ENCODE results near the gene P2RY13. TPM values are rescaled to one million over a fixed set of nuclear protein-coding genes. Genes with fewer than 3 reads are reported as not detected.

P2RY13 gene
- total and polyA plus RNA-seq, 10 of the 15 experiments (the other 5 are each of a cell fraction or from before 2014, with no cell fraction given), result not detected

DNA sequence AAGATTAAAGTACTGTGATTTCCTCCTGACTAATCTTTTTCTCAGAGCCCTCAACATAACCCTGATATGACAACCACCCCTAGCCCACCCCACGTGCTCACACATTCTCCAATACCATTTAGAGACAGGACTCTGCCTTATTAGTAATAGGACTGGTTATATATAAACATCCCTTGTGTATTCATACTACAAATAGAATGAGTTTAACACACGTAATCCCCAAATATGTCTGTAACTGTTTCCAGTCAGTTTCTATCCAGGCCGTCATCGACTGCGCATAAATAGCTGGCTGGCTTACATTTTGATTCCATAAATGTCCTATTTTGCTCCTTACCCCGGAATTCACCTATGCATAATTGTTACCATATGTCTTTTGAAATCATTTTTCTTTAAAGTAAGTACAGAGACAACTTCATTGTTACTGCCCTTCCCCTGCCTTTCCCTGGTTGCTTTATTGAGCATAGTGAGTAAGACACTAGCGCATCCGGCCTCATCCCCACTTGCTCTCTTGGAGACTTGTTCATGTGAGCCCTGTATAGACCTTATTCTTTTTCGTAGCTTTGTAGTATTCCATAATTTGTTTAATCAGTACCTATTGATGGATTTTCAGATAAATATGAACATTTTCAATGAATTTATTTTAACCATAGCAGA lies 47.6 kb downstream of the P2RY13 start:
- no peaks in the 10 kb centered on the region for H3K9me3 ChIP-seq (replicated peaks; ENCODE audit: control insufficient read depth, insufficient read depth, low read length)
- in situ Hi-C loops (cut with MboI), result no loop called here
- BruUV-seq (replicated peaks), result no TSS peak
- no peaks in the 10 kb centered on the region for H3K36me3 ChIP-seq (ENCODE audit: control insufficient read depth in 2 of 2, insufficient read depth in 2 of 2, low read length in 1 of 2)
- 65% methylated on average over 9 of the region's 9 CpGs for WGBS (ENCODE audit: insufficient coverage, insufficient replicate concordance, low lambda C conversion rate, missing lambda C conversion rate)
- no peak overlapping the region for H3K27ac ChIP-seq (ENCODE audit: control insufficient read depth, insufficient read depth)
- no peak overlapping the region for H3K9ac ChIP-seq (ENCODE audit: control insufficient read depth, insufficient read depth, low read length)
- POLR2A ChIA-PET, result interaction anchor here (0.6 kb wide), 1 partner anchor 1925 kb away, joined by 8 read pairs; no protein-coding TSS in a partner anchor
- CTCF ChIA-PET, result interaction anchor here (0.7 to 9.6 kb wide), 16 partner anchors 14 to 153 kb away, joined by 3 to 182 read pairs (median 4); no protein-coding TSS in a partner anchor
- no peak for ATAC-seq
- intact Hi-C loops (cut with micrococcal nuclease; ENCODE audit: unreplicated experiment), result loop anchor here (5.0 kb wide), 1 partner anchor 354 kb away; no protein-coding TSS in a partner anchor
- H4K20me1 ChIP-seq (ENCODE audit: control insufficient read depth, insufficient read depth), result no peaks in the 10 kb centered on the region
- DNase-seq (ENCODE audit: low read depth, low spot score), result no peak
- peaks cover 9% of the 10 kb centered on the region for H3K4me1 ChIP-seq (ENCODE audit: control insufficient read depth, insufficient read depth, low read length)
- no peak for FAIRE-seq
- H2AFZ ChIP-seq (ENCODE audit: control insufficient read depth, low read depth, low read length), result no peak overlapping the region
- H3K4me3 ChIP-seq, result no peak overlapping the region
- no peaks in the 10 kb centered on the region for H3K27me3 ChIP-seq (replicated peaks in 1 of 2; ENCODE audit: control insufficient read depth in 2 of 2, insufficient read depth in 2 of 2, low read length in 1 of 2)
- no peak for TF ChIP-seq BCL11A (IDR thresholded peaks at IDR 0.05; ENCODE audit: low read depth, low read length)
- TF ChIP-seq ZNF217 (IDR thresholded peaks at IDR 0.05), result no peak
- TF ChIP-seq GATAD2B (conservative IDR thresholded peaks at IDR 0.05; ENCODE audit: low read depth), result no peak
- TF ChIP-seq MYC (IDR thresholded peaks at IDR 0.05; ENCODE audit: insufficient read depth, insufficient read length, insufficient replicate concordance, low read length, severe bottlenecking), result no peak
- no peak for TF ChIP-seq SUPT20H (IDR thresholded peaks at IDR 0.05; ENCODE audit: borderline replicate concordance, control insufficient read depth, low read depth, low read length)
- H3K79me2 ChIP-seq (ENCODE audit: control insufficient read depth, insufficient read depth, low read length), result no peaks in the 10 kb centered on the region
- SMC1A ChIA-PET (ENCODE audit: uncharacterized antibody, unreplicated experiment), result interaction anchor here (0.8 to 6.7 kb wide), 13 partner anchors 14 to 125 kb away, joined by 3 to 98 read pairs (median 4); no protein-coding TSS in a partner anchor
- RAD21 ChIA-PET (ENCODE audit: unreplicated experiment), result interaction anchor here (1.0 to 6.0 kb wide), 7 partner anchors 8 to 186 kb away, joined by 3 to 50 read pairs (median 5); no protein-coding TSS in a partner anchor
- no peak overlapping the region for H3K4me2 ChIP-seq (ENCODE audit: control insufficient read depth, insufficient read depth)
